ENCODE results near the gene HSDL2.

Gene HSDL2

DNA sequence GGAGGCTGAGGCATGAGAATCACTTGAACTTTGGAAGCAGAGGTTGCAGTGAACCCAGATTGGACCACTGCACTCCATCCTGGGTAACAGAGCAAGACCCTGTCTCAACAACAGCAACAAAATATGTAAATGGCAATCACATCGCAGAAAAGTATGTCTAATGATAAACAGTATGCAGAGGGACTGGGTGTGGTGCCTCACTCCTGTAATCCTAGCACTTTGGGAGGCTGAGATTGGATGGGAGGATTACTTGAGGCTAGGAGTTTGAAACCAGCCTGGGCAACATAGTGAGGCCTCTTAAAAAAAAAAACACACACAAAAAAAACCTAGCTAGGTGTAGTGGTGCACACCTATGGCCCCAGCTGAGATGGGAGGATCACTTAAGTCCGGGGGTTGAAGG lies 40.3 kb downstream of the HSDL2 start:
- Histone ChIP-seq H3K36me3 (ENCODE audit: control insufficient read depth, insufficient read depth, low read length) (no peaks in the 10 kb centered on the region), H3K4me2 (ENCODE audit: low read length) (no peak overlapping the region), H3K79me2 (no peaks in the 10 kb centered on the region), H3K27me3 (ENCODE audit: control insufficient read depth, insufficient read depth, low read length) (no peaks in the 10 kb centered on the region), H2AFZ (no peak overlapping the region), H3K9ac (no peak overlapping the region), H3K27ac (no peak overlapping the region), H3K9me3 (ENCODE audit: control insufficient read depth, low read length) (no peaks in the 10 kb centered on the region), H3K4me3 (ENCODE audit: low read depth, low read length) (no peak overlapping the region), H3K4me1 (no peaks in the 10 kb centered on the region)
- TF ChIP-seq, protein P1, sequence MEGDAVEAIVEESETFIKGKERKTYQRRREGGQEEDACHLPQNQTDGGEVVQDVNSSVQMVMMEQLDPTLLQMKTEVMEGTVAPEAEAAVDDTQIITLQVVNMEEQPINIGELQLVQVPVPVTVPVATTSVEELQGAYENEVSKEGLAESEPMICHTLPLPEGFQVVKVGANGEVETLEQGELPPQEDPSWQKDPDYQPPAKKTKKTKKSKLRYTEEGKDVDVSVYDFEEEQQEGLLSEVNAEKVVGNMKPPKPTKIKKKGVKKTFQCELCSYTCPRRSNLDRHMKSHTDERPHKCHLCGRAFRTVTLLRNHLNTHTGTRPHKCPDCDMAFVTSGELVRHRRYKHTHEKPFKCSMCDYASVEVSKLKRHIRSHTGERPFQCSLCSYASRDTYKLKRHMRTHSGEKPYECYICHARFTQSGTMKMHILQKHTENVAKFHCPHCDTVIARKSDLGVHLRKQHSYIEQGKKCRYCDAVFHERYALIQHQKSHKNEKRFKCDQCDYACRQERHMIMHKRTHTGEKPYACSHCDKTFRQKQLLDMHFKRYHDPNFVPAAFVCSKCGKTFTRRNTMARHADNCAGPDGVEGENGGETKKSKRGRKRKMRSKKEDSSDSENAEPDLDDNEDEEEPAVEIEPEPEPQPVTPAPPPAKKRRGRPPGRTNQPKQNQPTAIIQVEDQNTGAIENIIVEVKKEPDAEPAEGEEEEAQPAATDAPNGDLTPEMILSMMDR (IDR thresholded peaks at IDR 0.05), result no peak

GRCh38 chr9:112421771-112422222 lies 41.9 kb downstream of the HSDL2 start:
- Histone ChIP-seq H3K9me3 (ENCODE audit: control insufficient read depth, low read length) (no peaks in the 10 kb centered on the region), H3K9ac (no peak overlapping the region), H3K36me3 (ENCODE audit: control insufficient read depth, insufficient read depth, low read length) (no peaks in the 10 kb centered on the region), H3K4me1 (no peaks in the 10 kb centered on the region), H3K79me2 (no peaks in the 10 kb centered on the region), H3K4me2 (ENCODE audit: low read length) (no peak overlapping the region), H3K27ac (no peak overlapping the region), H3K27me3 (ENCODE audit: control insufficient read depth, insufficient read depth, low read length) (no peaks in the 10 kb centered on the region), H3K4me3 (ENCODE audit: low read depth, low read length) (no peak overlapping the region), H2AFZ (no peak overlapping the region)
- TF ChIP-seq, protein P1 (IDR thresholded peaks at IDR 0.05), result no peak

DNA sequence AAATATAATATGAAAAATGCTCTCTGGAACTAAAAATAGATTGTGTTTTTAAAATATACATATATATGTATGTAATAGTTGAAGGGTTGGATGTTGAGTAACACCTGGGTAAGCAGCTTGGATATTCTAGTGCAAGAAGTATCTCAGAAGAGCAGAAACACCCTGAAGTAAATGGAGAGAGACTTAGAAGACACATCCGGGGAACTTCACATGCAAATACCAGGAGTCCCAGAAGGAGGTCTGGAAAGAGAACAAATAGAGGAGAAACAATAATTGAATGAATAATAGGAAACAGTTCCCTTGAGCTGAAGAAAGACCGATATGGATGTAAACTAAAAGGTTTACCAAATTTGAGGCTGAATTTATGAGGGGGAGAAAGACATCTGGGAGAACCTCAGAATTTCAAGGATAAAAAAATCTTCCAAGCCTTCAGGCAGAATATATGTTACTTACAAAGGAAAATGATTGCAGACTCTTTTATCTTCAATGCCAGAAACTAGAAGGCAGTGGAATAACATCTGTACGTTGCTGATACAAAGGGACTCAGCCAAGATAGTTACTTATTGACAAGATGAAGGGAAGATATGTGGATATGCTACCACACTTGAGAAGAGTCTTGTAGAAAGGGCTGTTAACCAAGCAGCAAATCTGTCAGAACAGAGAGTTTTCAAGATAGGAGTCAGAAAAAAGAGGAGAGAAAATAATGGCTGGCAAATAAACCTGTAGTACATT lies 42.7 kb downstream of the HSDL2 start:
- Histone ChIP-seq H3K4me1 (no peaks in the 10 kb centered on the region), H3K27ac (no peak overlapping the region), H3K9ac (no peak overlapping the region), H3K36me3 (ENCODE audit: control insufficient read depth, insufficient read depth, low read length) (no peaks in the 10 kb centered on the region), H3K4me3 (ENCODE audit: low read depth, low read length) (no peak overlapping the region), H3K79me2 (no peaks in the 10 kb centered on the region), H3K9me3 (ENCODE audit: control insufficient read depth, low read length) (no peaks in the 10 kb centered on the region), H3K4me2 (ENCODE audit: low read length) (no peak overlapping the region), H3K27me3 (ENCODE audit: control insufficient read depth, insufficient read depth, low read length) (no peaks in the 10 kb centered on the region), H2AFZ (no peak overlapping the region)
- TF ChIP-seq, protein P1 (IDR thresholded peaks at IDR 0.05), result no peak

DNA sequence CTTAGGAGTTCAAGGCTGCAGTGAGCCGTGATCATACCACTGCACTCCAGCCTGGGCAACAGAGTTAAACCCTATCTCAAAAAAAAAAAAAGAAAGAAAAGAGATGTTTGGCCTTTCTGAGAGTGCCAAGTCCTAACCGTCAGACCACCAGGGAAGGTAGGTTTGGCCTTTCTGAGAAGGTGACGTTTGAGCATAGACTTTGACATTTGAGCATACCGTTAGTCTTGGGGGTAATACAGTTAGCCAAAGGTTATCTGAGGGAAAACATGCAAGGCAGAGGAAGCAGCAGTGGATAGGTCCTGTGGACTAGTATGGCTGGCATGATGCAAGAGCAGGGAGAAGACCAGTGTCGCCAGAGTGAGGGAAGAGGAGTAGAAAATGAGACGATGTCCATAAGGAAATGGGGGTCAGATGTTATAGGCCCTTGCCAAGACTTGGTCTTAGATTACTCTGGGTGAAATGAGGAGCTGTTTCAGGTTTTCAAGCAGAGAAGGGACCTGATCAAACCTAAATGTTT lies 50.2 kb downstream of the HSDL2 start:
- Histone ChIP-seq H3K4me2 (ENCODE audit: low read length) (no peak overlapping the region), H3K4me1 (no peaks in the 10 kb centered on the region), H3K79me2 (no peaks in the 10 kb centered on the region), H3K9me3 (ENCODE audit: control insufficient read depth, low read length) (no peaks in the 10 kb centered on the region), H3K9ac (no peak overlapping the region), H3K36me3 (ENCODE audit: control insufficient read depth, insufficient read depth, low read length) (no peaks in the 10 kb centered on the region), H3K27ac (no peak overlapping the region), H3K4me3 (ENCODE audit: low read depth, low read length) (no peak overlapping the region), H2AFZ (no peak overlapping the region), H3K27me3 (ENCODE audit: control insufficient read depth, insufficient read depth, low read length) (no peaks in the 10 kb centered on the region)
- TF ChIP-seq, protein P1 (IDR thresholded peaks at IDR 0.05), result no peak
